ENCODE data around the gene TRIM46.
A peak's percentile ranks its signal among the peaks of the same experiment; 100 is the strongest.
"Not testable (repeated sequence)": the region's sequence is repeated elsewhere in the genome, so short reads cannot be mapped to it uniquely, and the experiment has no call there.

TRIM46 gene

DNA sequence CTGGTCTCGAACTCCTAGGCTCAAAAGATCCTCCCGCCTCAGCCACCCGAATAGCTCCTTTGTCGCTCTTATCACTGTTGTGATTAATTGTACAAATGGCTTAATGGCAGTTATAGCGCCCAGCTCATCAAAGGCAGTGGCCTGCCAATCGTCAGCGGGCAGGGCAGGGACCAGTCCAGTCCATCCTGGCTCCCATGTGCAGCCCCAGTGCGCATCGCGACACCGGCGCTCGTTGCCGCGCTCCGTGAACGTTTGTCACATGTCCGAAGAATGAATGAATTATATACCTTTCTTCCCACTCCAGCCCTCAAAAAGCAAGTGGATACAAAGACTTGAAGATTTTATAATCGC is 53.2 kb downstream of the TRIM46 start:
- DNase-seq: peak; percentile 39
- Histone ChIP-seq H3K27me3 (replicated peaks) (no peaks in the 10 kb centered on the region), H3K4me3 (ENCODE audit: low read depth, low read length) (peak overlapping the region; percentile 84), H3K36me3 (replicated peaks) (no peaks in the 10 kb centered on the region), H3K27ac (peak overlapping the region; percentile 85)
- TF ChIP-seq, protein P1, sequence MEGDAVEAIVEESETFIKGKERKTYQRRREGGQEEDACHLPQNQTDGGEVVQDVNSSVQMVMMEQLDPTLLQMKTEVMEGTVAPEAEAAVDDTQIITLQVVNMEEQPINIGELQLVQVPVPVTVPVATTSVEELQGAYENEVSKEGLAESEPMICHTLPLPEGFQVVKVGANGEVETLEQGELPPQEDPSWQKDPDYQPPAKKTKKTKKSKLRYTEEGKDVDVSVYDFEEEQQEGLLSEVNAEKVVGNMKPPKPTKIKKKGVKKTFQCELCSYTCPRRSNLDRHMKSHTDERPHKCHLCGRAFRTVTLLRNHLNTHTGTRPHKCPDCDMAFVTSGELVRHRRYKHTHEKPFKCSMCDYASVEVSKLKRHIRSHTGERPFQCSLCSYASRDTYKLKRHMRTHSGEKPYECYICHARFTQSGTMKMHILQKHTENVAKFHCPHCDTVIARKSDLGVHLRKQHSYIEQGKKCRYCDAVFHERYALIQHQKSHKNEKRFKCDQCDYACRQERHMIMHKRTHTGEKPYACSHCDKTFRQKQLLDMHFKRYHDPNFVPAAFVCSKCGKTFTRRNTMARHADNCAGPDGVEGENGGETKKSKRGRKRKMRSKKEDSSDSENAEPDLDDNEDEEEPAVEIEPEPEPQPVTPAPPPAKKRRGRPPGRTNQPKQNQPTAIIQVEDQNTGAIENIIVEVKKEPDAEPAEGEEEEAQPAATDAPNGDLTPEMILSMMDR (IDR thresholded peaks at IDR 0.05; ENCODE audit: low read depth, low read length, missing control alignments): no peak
- in situ Hi-C loops (cut with HindIII; ENCODE audit: low pct_ligation_motif_present, low sequenced_read_pairs): no loop called here

GRCh38 chr1:155227261-155228095 is 53.8 kb downstream of the TRIM46 start:
- in situ Hi-C loops (cut with HindIII; ENCODE audit: low pct_ligation_motif_present, low sequenced_read_pairs): no loop called here
- peak overlapping the region; percentile 84 for H3K4me3 ChIP-seq (ENCODE audit: low read depth, low read length)

DNA sequence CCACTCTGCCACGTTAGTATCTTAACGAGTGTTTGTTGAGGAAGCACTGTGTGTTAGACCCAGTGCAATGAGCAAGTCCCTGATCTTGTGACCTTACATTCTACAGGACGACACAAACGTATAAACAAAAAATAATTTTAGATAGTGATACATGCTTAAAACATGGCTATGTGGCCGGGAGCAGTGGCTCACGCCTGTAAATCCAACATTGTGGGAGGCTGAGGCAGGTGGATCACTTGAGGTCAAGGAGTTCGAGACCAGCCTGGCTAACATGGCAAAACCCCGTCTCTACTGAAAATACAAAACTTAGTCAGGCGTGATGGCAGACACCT is 54.4 kb downstream of the TRIM46 start:
- TF ChIP-seq, protein P1 (IDR thresholded peaks at IDR 0.05; ENCODE audit: low read depth, low read length, missing control alignments): no peak
- H3K4me3 ChIP-seq (ENCODE audit: low read depth, low read length): peak overlapping the region; percentile 50
- H3K27me3 ChIP-seq (replicated peaks): no peaks in the 10 kb centered on the region
- DNase-seq: no peak
- H3K27ac ChIP-seq: peak overlapping the region; percentile 31
- H3K36me3 ChIP-seq (replicated peaks): no peaks in the 10 kb centered on the region
- in situ Hi-C loops (cut with HindIII; ENCODE audit: low pct_ligation_motif_present, low sequenced_read_pairs): no loop called here

More at GRCh38 chr1:155227261-155228095, 53.8 kb downstream of the TRIM46 start:
- H3K27me3 ChIP-seq (replicated peaks): no peaks in the 10 kb centered on the region
- no peaks in the 10 kb centered on the region for H3K36me3 ChIP-seq (replicated peaks)
- DNase-seq: peak; percentile 99
- H3K27ac ChIP-seq: peak overlapping the region; percentile 85
- TF ChIP-seq, protein P1 (IDR thresholded peaks at IDR 0.05; ENCODE audit: low read depth, low read length, missing control alignments): peak; percentile 19

GRCh38 chr1:155231302-155231701 is 57.7 kb downstream of the TRIM46 start:
- in situ Hi-C loops (cut with HindIII; ENCODE audit: low pct_ligation_motif_present, low sequenced_read_pairs); H3K27ac ChIP-seq; DNase-seq; H3K36me3 ChIP-seq (replicated peaks); H3K4me3 ChIP-seq (ENCODE audit: low read depth, low read length); H3K27me3 ChIP-seq (replicated peaks): not testable (repeated sequence)

- H3K36me3 ChIP-seq (replicated peaks); DNase-seq; H3K27me3 ChIP-seq (replicated peaks); H3K4me3 ChIP-seq (ENCODE audit: low read depth, low read length); in situ Hi-C loops (cut with HindIII; ENCODE audit: low pct_ligation_motif_present, low sequenced_read_pairs); H3K27ac ChIP-seq: not testable (repeated sequence)
Measured at GRCh38 chr1:155232001-155232978, 58.6 kb downstream of the TRIM46 start.

- H3K4me3 ChIP-seq (ENCODE audit: low read depth, low read length); H3K27ac ChIP-seq; in situ Hi-C loops (cut with HindIII; ENCODE audit: low pct_ligation_motif_present, low sequenced_read_pairs); DNase-seq; H3K27me3 ChIP-seq (replicated peaks): not testable (repeated sequence)
- peaks cover 10% of the 10 kb centered on the region for H3K36me3 ChIP-seq (replicated peaks)
Measured at GRCh38 chr1:155233502-155233901, 59.9 kb downstream of the TRIM46 start.
